ENCODE measurements around the gene NTRK1. TPM values are rescaled to one million over a fixed set of nuclear protein-coding genes. Genes with fewer than 3 reads are reported as not detected.

The NTRK1 gene
- total and polyA plus RNA-seq, 2 of the 4 experiments (the other 2 are of a cell fraction) = not detected

GRCh38 chr1:156905176-156905575 lies 44.5 kb downstream of the NTRK1 start:
- intact Hi-C loops (cut with micrococcal nuclease) = no loop called here
- ATAC-seq (ENCODE audit: low read depth) = no peak
- TF ChIP-seq POLR2A (IDR thresholded peaks at IDR 0.05; ENCODE audit: low read depth, low read length) (no peak), FOS (IDR thresholded peaks at IDR 0.05; ENCODE audit: low read depth, low read length) (no peak), RAD21 (IDR thresholded peaks at IDR 0.05; ENCODE audit: low read length) (no peak), RFX5 (IDR thresholded peaks at IDR 0.05; ENCODE audit: low read depth, low read length) (no peak), BHLHE40 (IDR thresholded peaks at IDR 0.05; ENCODE audit: low read depth, low read length) (no peak), MXI1 (IDR thresholded peaks at IDR 0.05; ENCODE audit: borderline replicate concordance, low read depth, low read length) (no peak), CHD1 (IDR thresholded peaks at IDR 0.05; ENCODE audit: low read depth, low read length) (no peak), SMC3 (IDR thresholded peaks at IDR 0.05; ENCODE audit: low read depth, low read length) (no peak), RCOR1 (IDR thresholded peaks at IDR 0.05; ENCODE audit: insufficient replicate concordance, low read length) (no peak), CTCF (conservative IDR thresholded peaks at IDR 0.05; ENCODE audit: low read depth, low read length) (no peak), MAZ (IDR thresholded peaks at IDR 0.05; ENCODE audit: borderline replicate concordance, low read depth, low read length) (no peak), ELK1 (IDR thresholded peaks at IDR 0.05; ENCODE audit: borderline replicate concordance, low read depth, low read length) (no peak), MAFK (IDR thresholded peaks at IDR 0.05; ENCODE audit: low read depth, low read length) (no peak), USF2 (IDR thresholded peaks at IDR 0.05; ENCODE audit: low read depth, low read length) (no peak), NFE2L2 (IDR thresholded peaks at IDR 0.05; ENCODE audit: low read depth, low read length) (no peak), CEBPB (IDR thresholded peaks at IDR 0.05; ENCODE audit: low read depth, low read length) (no peak)

More at GRCh38 chr1:156905176-156905575, 44.5 kb downstream of the NTRK1 start:
- H3K4ac ChIP-seq (ENCODE audit: low read depth, low read length) = no peak overlapping the region
- no peak overlapping the region for H2BK20ac ChIP-seq (ENCODE audit: low read depth, low read length)
- no peak overlapping the region for H3K9ac ChIP-seq (ENCODE audit: low read depth, low read length)
- no peaks in the 10 kb centered on the region for H3K9me3 ChIP-seq (ENCODE audit: control insufficient read depth, insufficient read depth, low read length)
- H4K5ac ChIP-seq (ENCODE audit: low read depth, low read length) = no peak overlapping the region
- H3K36me3 ChIP-seq (ENCODE audit: control insufficient read depth, insufficient read depth, low read length) = peaks cover 14% of the 10 kb centered on the region
- H3K14ac ChIP-seq (replicated peaks; ENCODE audit: low read depth, low read length) = no peak overlapping the region
- no peak overlapping the region for H4K8ac ChIP-seq (ENCODE audit: low read depth in 2 of 2, low read length in 2 of 2)
- H4K91ac ChIP-seq (ENCODE audit: insufficient read depth, low read depth, low read length) = no peak overlapping the region
- ChIA-PET CTCF (no interaction called here), POLR2A (ENCODE audit: unreplicated experiment) (no interaction called here)
- in situ Hi-C loops (cut with MboI; ENCODE audit: low sequenced_read_pairs) = no loop called here
- no peak overlapping the region for H2BK5ac ChIP-seq (ENCODE audit: low read depth, low read length, poor library complexity, severe bottlenecking)
- H2AK5ac ChIP-seq (ENCODE audit: low read depth, low read length) = no peak overlapping the region
- no peak overlapping the region for H3K18ac ChIP-seq (ENCODE audit: low read depth, low read length)
- H2AK9ac ChIP-seq (replicated peaks; ENCODE audit: low read depth, low read length, poor library complexity) = no peak overlapping the region
- H3K56ac ChIP-seq (ENCODE audit: extremely low read depth, insufficient read depth, low read length) = no peak overlapping the region
- no peak overlapping the region for H2BK120ac ChIP-seq (ENCODE audit: low read depth, low read length)
- no peaks in the 10 kb centered on the region; the same call in 1 of the 2 replicates for H4K20me1 ChIP-seq (ENCODE audit: insufficient read depth, low read length)
- dilution Hi-C loops (cut with HindIII; ENCODE audit: low sequenced_read_pairs, unreplicated experiment) = no loop called here
- no peak overlapping the region for H3K27ac ChIP-seq (ENCODE audit: insufficient read depth, low read length)
- no peak overlapping the region for H3K4me2 ChIP-seq (ENCODE audit: low read depth, low read length)
- H3K4me1 ChIP-seq (ENCODE audit: control insufficient read depth, insufficient read depth, low read length) = peaks cover 22% of the 10 kb centered on the region
- no peak for DNase-seq
- H3K4me3 ChIP-seq (ENCODE audit: insufficient read depth, low read depth, low read length) = no peak overlapping the region
- H3K23ac ChIP-seq (ENCODE audit: low read depth, low read length) = no peak overlapping the region; the same call in 1 of the 2 replicates
- peaks cover 7 to 66% of the 10 kb centered on the region in 2 experiments for H3K79me1 ChIP-seq (ENCODE audit: low read depth in 1 of 2, low read length in 2 of 2)
- WGBS, 2 experiments (ENCODE audit: extremely low coverage in 2 of 2, insufficient read length in 1 of 2) = no CpG with 5 or more reads among the region's 16 CpGs
- H3K9me1 ChIP-seq (ENCODE audit: insufficient read depth, low read length) = peaks cover 8% of the 10 kb centered on the region; the same call in 1 of the 2 replicates
- H2AFZ ChIP-seq (replicated peaks; ENCODE audit: low read length, poor library complexity) = no peak overlapping the region
- no TSS peak for BruUV-seq (replicated peaks)
- H3K27me3 ChIP-seq (ENCODE audit: control insufficient read depth, insufficient read depth, low read length) = no peaks in the 10 kb centered on the region
- no peak overlapping the region for H2BK15ac ChIP-seq (ENCODE audit: low read depth, low read length)
